PFSK-1 (cell line): ENCODE measurements around the gene SND1.

Experiments
- POLR2AphosphoS5 ChIP-seq: IDR thresholded peaks from 2 replicates; pipeline ENCODE4 v1.6.1; 2012; ENCODE audit warnings: low read depth, mild to moderate bottlenecking, control low read depth, low read length, moderate library complexity
- SIN3A ChIP-seq: IDR thresholded peaks from 2 replicates; pipeline ENCODE4 v1.6.1; 2012; ENCODE audit warnings: mild to moderate bottlenecking, low read length, moderate library complexity, borderline replicate concordance; ENCODE audit not compliant: insufficient read depth

DNA sequence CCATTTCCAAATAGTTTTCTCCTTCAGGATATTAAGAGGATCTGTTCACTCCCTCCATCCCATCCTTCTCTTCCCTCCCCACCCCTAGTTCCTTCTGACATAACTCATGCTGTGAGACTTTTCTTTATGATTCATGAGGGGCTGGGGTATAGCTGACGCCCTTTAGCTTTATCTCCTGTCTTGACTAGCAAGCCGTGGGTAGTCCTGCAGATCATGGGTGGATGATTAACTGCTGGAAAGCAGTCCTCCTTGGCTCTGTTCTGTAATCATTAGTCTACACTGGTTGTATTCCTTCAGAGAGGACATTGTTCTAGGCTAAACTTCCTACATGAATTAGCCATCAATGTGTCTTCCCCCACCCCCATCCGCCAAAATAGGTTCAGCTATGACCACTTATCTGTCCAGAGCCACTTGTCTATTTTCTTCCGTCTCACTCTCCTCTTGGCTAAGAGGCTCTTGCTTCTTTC, 243.9 kb downstream of the SND1 start:
- TF ChIP-seq SIN3A (no peak), POLR2AphosphoS5 (no peak)
